HepG2 (cell line): ENCODE results near the gene INTS7. TPM values are rescaled to one million over a fixed set of nuclear protein-coding genes. Genes with fewer than 3 reads are reported as not detected.

Experiments
- E2F1 ChIP-seq: sonication (generic); formaldehyde crosslinking; IDR thresholded peaks from 2 replicates; pipeline ENCODE4 v1.5.0; 2020; ENCODE audit warnings: missing genetic modification reagents
- E2F2 ChIP-seq: sonication (generic); formaldehyde crosslinking; IDR thresholded peaks from 2 replicates; pipeline ENCODE4 v1.4.0; 2020; ENCODE audit warnings: missing genetic modification reagents, borderline replicate concordance
- GPN1 ChIP-seq: sonication (generic); formaldehyde crosslinking; IDR thresholded peaks from 2 replicates; pipeline ENCODE4 v1.5.1; 2020; ENCODE audit warnings: missing genetic modification reagents, borderline replicate concordance
- HOXD1 ChIP-seq: sonication (generic); formaldehyde crosslinking; IDR thresholded peaks from 2 replicates; pipeline ENCODE4 v1.5.0; 2020; ENCODE audit warnings: missing genetic modification reagents
- JUNB ChIP-seq: sonication (generic); formaldehyde crosslinking; IDR thresholded peaks from 2 replicates; pipeline ENCODE4 v1.8.0; 2022; ENCODE audit warnings: missing genetic modification reagents, mild to moderate bottlenecking, borderline replicate concordance
- KLF12 ChIP-seq: sonication (generic); formaldehyde crosslinking; IDR thresholded peaks from 2 replicates; pipeline ENCODE4 v1.4.0; 2020; ENCODE audit warnings: missing genetic modification reagents, borderline replicate concordance
- MBNL3 ChIP-seq: fragments of 250-450 bp; sonication (Bioruptor Pico); conservative IDR thresholded peaks from 2 replicates; pipeline ENCODE4 v1.8.0; 2022; ENCODE audit warnings: mild to moderate bottlenecking, inconsistent platforms
- MTERF4 ChIP-seq: sonication (generic); formaldehyde crosslinking; IDR thresholded peaks from 2 replicates; pipeline ENCODE4 v1.8.0; 2023; ENCODE audit warnings: mild to moderate bottlenecking, missing genetic modification reagents
- RAD21 ChIP-seq: fragments of 450-650 bp; formaldehyde crosslinking; IDR thresholded peaks from 2 replicates; pipeline ENCODE4 v1.5.0; 2020; ENCODE audit warnings: mild to moderate bottlenecking
- SCMH1 ChIP-seq: sonication (generic); formaldehyde crosslinking; IDR thresholded peaks from 2 replicates; pipeline ENCODE4 v1.9.0; 2021; ENCODE audit warnings: missing genetic modification reagents, mild to moderate bottlenecking, borderline replicate concordance
- SNAPC2 ChIP-seq: sonication (generic); formaldehyde crosslinking; IDR thresholded peaks from 2 replicates; pipeline ENCODE4 v1.8.1; 2022; ENCODE audit warnings: mild to moderate bottlenecking, missing genetic modification reagents
- SP1 ChIP-seq, 2 experiments: fragments of 450-650 bp in 1 of 2; sonication (generic) in 1 of 2; formaldehyde crosslinking in 1 of 2; IDR thresholded peaks; 2 replicates each; pipeline versions ENCODE4 v1.4.0 to v1.6.1; 2016 to 2020; ENCODE audit warnings: missing genetic modification reagents in 1 of 2
- TERF1 ChIP-seq: sonication (generic); formaldehyde crosslinking; IDR thresholded peaks from 2 replicates; pipeline ENCODE4 v1.8.0; 2022; ENCODE audit warnings: mild to moderate bottlenecking, missing genetic modification reagents, moderate library complexity
- ZBTB25 ChIP-seq: IDR thresholded peaks from 2 replicates; pipeline ENCODE4 v1.6.1; 2018; ENCODE audit warnings: missing genetic modification reagents
- ZBTB38 ChIP-seq: sonication (generic); formaldehyde crosslinking; IDR thresholded peaks from 2 replicates; pipeline ENCODE4 v1.5.1; 2020; ENCODE audit warnings: mild to moderate bottlenecking, missing genetic modification reagents
- ZNF24 ChIP-seq: fragments of 450-650 bp; IDR thresholded peaks from 2 replicates; pipeline ENCODE4 v1.6.1; 2017; ENCODE audit warnings: antibody characterized with exemption, mild to moderate bottlenecking
- ZNF326 ChIP-seq: sonication (generic); formaldehyde crosslinking; IDR thresholded peaks from 2 replicates; pipeline ENCODE4 v1.4.0; 2020; ENCODE audit warnings: missing genetic modification reagents, borderline replicate concordance
- ZNF468 ChIP-seq: sonication (generic); formaldehyde crosslinking; IDR thresholded peaks from 2 replicates; pipeline ENCODE4 v1.8.0; 2022; ENCODE audit warnings: mild to moderate bottlenecking, moderate library complexity, missing genetic modification reagents
- ZNF569 ChIP-seq: sonication (generic); formaldehyde crosslinking; IDR thresholded peaks from 2 replicates; pipeline ENCODE4 v1.5.0; 2020; ENCODE audit warnings: mild to moderate bottlenecking, missing genetic modification reagents, moderate library complexity, borderline replicate concordance
- ZNF749 ChIP-seq: sonication (generic); formaldehyde crosslinking; IDR thresholded peaks from 2 replicates; pipeline ENCODE4 v1.8.0; 2022; ENCODE audit warnings: mild to moderate bottlenecking, missing genetic modification reagents, moderate library complexity, borderline replicate concordance
- ZUFSP ChIP-seq: sonication (generic); formaldehyde crosslinking; IDR thresholded peaks from 2 replicates; pipeline ENCODE4 v1.9.0; 2021; ENCODE audit warnings: missing genetic modification reagents, mild to moderate bottlenecking, borderline replicate concordance
- polyA plus RNA-seq, 8 experiments: library from polyadenylated mRNA; depleted of rRNA in 3 of 8; stranded (reverse) in 7 of 8; unstranded in 1 of 8; fragments of >200 nt; fragmentation: Illumina TruSeq in 4 of 8; extraction: Trizol in 4 of 8; gene quantifications; 2 replicates each; pipeline versions ENCODE4 v1.2.1 to v1.2.3, GENCODE V29; 2011 to 2016; ENCODE audit warnings: low read depth in 4 of 8, missing spikeins in 1 of 8, mixed read lengths in 1 of 8; ENCODE audit not compliant: insufficient read depth in 1 of 8
- total RNA-seq, 5 experiments: library from RNA; depleted of rRNA; stranded (reverse); fragments of >200 nt; fragmentation: Illumina TruSeq; extraction: Trizol; gene quantifications; 2 replicates each; pipeline ENCODE4 v1.2.3, GENCODE V29; 2016; ENCODE audit warnings: low read depth in 1 of 5

Gene INTS7
- total and polyA plus RNA-seq, 2 of the 13 experiments (the other 11 are each of a cell fraction or from before 2014, with no cell fraction given) = 18.3 to 22.4 TPM

- no peak for TF ChIP-seq MBNL3 (CRISPR knock-in tag)
- TF ChIP-seq RAD21 (CRISPR knock-in tag) = no peak
- TF ChIP-seq GPN1 (CRISPR knock-in tag) = no peak
- TF ChIP-seq ZNF749 (CRISPR knock-in tag) = 0 out of 2 replicates have a peak, but pooled peaks have one; percentile 44
- TF ChIP-seq SP1 (IDR thresholded peaks at IDR 0.05) = no peak
- TF ChIP-seq SP1 (CRISPR knock-in tag; IDR thresholded peaks at IDR 0.05) = peak; percentile 63; the same call in 1 of the 2 replicates
- no peak for TF ChIP-seq E2F2 (CRISPR knock-in tag)
- no peak for TF ChIP-seq SNAPC2
- no peak for TF ChIP-seq ZUFSP (CRISPR knock-in tag)
- no peak for TF ChIP-seq ZNF468 (CRISPR knock-in tag)
- no peak for TF ChIP-seq ZNF24
- peak; percentile 56; the same call in 1 of the 2 replicates for TF ChIP-seq ZBTB25 (CRISPR knock-in tag)
- TF ChIP-seq ZBTB38 (CRISPR knock-in tag) = peak; percentile 22; the same call in 1 of the 2 replicates
- TF ChIP-seq ZNF569 (CRISPR knock-in tag) = no peak
- TF ChIP-seq SCMH1 = no peak
- TF ChIP-seq KLF12 = peak; percentile 91; the same call in 1 of the 2 replicates
- TF ChIP-seq JUNB (CRISPR knock-in tag) = no peak
- no peak for TF ChIP-seq E2F1 (CRISPR knock-in tag)
- no peak for TF ChIP-seq TERF1
- TF ChIP-seq HOXD1 = 0 out of 2 replicates have a peak, but pooled peaks have one; percentile 25
- TF ChIP-seq ZNF326 (CRISPR knock-in tag) = no peak
- no peak for TF ChIP-seq MTERF4
Observed at GRCh38 chr1:211928993-211929637, 106.2 kb downstream of the INTS7 start (continued).
